ENCODE measurements around the gene SPTBN1.

SPTBN1 gene

GRCh38 chr2:54416938-54417337 lies 39.2 kb upstream of the SPTBN1 start:
- H3K4me2 ChIP-seq (ENCODE audit: low read depth, low read length, poor library complexity, severe bottlenecking) = no peak overlapping the region

GRCh38 chr2:54417577-54417976 lies 38.5 kb upstream of the SPTBN1 start:
- no peak overlapping the region for H3K4me3 ChIP-seq (ENCODE audit: low read length, poor library complexity, severe bottlenecking)
- no peak overlapping the region for H2AFZ ChIP-seq (ENCODE audit: low read length)
- H3K9ac ChIP-seq (ENCODE audit: low read depth, low read length, poor library complexity, severe bottlenecking) = no peak overlapping the region
- H3K27me3 ChIP-seq (ENCODE audit: insufficient read depth, low read length, poor library complexity, severe bottlenecking) = peaks cover 70% of the 10 kb centered on the region
- no peaks in the 10 kb centered on the region for H4K20me1 ChIP-seq (ENCODE audit: insufficient read depth, low read length, poor library complexity, severe bottlenecking)
- H3K9me2 ChIP-seq (replicated peaks; ENCODE audit: low read depth, low read length) = no peaks in the 10 kb centered on the region
- no peak for TF ChIP-seq EZH2phosphoT487 (IDR thresholded peaks at IDR 0.05; ENCODE audit: borderline replicate concordance)
- no peak for TF ChIP-seq CTCF (conservative IDR thresholded peaks at IDR 0.05; ENCODE audit: low read length)
- peaks cover 7% of the 10 kb centered on the region for H3F3A ChIP-seq (ENCODE audit: low read depth)
- H3K36me3 ChIP-seq (ENCODE audit: insufficient read depth, low read length) = no peaks in the 10 kb centered on the region
- no peaks in the 10 kb centered on the region for H3K9me3 ChIP-seq (ENCODE audit: insufficient read depth, low read depth, low read length)
- no peaks in the 10 kb centered on the region for H3K79me2 ChIP-seq (ENCODE audit: insufficient read depth, low read length)
- peaks cover 14% of the 10 kb centered on the region for H3K4me1 ChIP-seq (ENCODE audit: insufficient read depth, low read length, poor library complexity, severe bottlenecking)
- H3K4me2 ChIP-seq (ENCODE audit: low read depth, low read length, poor library complexity, severe bottlenecking) = no peak overlapping the region

More at GRCh38 chr2:54416938-54417337, 39.2 kb upstream of the SPTBN1 start:
- Histone ChIP-seq H3K9me3 (ENCODE audit: insufficient read depth, low read depth, low read length) (no peaks in the 10 kb centered on the region), H3K4me1 (ENCODE audit: insufficient read depth, low read length, poor library complexity, severe bottlenecking) (peaks cover 14% of the 10 kb centered on the region), H3K27me3 (ENCODE audit: insufficient read depth, low read length, poor library complexity, severe bottlenecking) (peaks cover 76% of the 10 kb centered on the region), H4K20me1 (ENCODE audit: insufficient read depth, low read length, poor library complexity, severe bottlenecking) (no peaks in the 10 kb centered on the region), H3K4me3 (ENCODE audit: low read length, poor library complexity, severe bottlenecking) (no peak overlapping the region), H3K9ac (ENCODE audit: low read depth, low read length, poor library complexity, severe bottlenecking) (no peak overlapping the region), H2AFZ (ENCODE audit: low read length) (no peak overlapping the region), H3F3A (ENCODE audit: low read depth) (peaks cover 5% of the 10 kb centered on the region), H3K79me2 (ENCODE audit: insufficient read depth, low read length) (no peaks in the 10 kb centered on the region), H3K9me2 (replicated peaks; ENCODE audit: low read depth, low read length) (no peaks in the 10 kb centered on the region), H3K36me3 (ENCODE audit: insufficient read depth, low read length) (no peaks in the 10 kb centered on the region)
- TF ChIP-seq EZH2phosphoT487 (IDR thresholded peaks at IDR 0.05; ENCODE audit: borderline replicate concordance) = no peak
- no peak for TF ChIP-seq CTCF (conservative IDR thresholded peaks at IDR 0.05; ENCODE audit: low read length)

GRCh38 chr2:54419388-54419787 lies 36.7 kb upstream of the SPTBN1 start:
- H3K4me3 ChIP-seq (ENCODE audit: low read length, poor library complexity, severe bottlenecking) = no peak overlapping the region
- no peak for TF ChIP-seq EZH2phosphoT487 (IDR thresholded peaks at IDR 0.05; ENCODE audit: borderline replicate concordance)
- TF ChIP-seq CTCF (conservative IDR thresholded peaks at IDR 0.05; ENCODE audit: low read length) = no peak
- no peak overlapping the region for H3K9ac ChIP-seq (ENCODE audit: low read depth, low read length, poor library complexity, severe bottlenecking)
- no peak overlapping the region for H2AFZ ChIP-seq (ENCODE audit: low read length)
- peaks cover 11% of the 10 kb centered on the region for H3F3A ChIP-seq (ENCODE audit: low read depth)
- H3K79me2 ChIP-seq (ENCODE audit: insufficient read depth, low read length) = no peaks in the 10 kb centered on the region
- no peak overlapping the region for H3K4me2 ChIP-seq (ENCODE audit: low read depth, low read length, poor library complexity, severe bottlenecking)
- H4K20me1 ChIP-seq (ENCODE audit: insufficient read depth, low read length, poor library complexity, severe bottlenecking) = no peaks in the 10 kb centered on the region
- no peaks in the 10 kb centered on the region for H3K9me2 ChIP-seq (replicated peaks; ENCODE audit: low read depth, low read length)
- H3K4me1 ChIP-seq (ENCODE audit: insufficient read depth, low read length, poor library complexity, severe bottlenecking) = peaks cover 14% of the 10 kb centered on the region
- peaks cover 79% of the 10 kb centered on the region for H3K27me3 ChIP-seq (ENCODE audit: insufficient read depth, low read length, poor library complexity, severe bottlenecking)
- no peaks in the 10 kb centered on the region for H3K36me3 ChIP-seq (ENCODE audit: insufficient read depth, low read length)
- no peaks in the 10 kb centered on the region for H3K9me3 ChIP-seq (ENCODE audit: insufficient read depth, low read depth, low read length)
